ENCODE results near the gene OCEL1.
A peak's percentile ranks its signal among the peaks of the same experiment; 100 is the strongest.

The OCEL1 gene

DNA sequence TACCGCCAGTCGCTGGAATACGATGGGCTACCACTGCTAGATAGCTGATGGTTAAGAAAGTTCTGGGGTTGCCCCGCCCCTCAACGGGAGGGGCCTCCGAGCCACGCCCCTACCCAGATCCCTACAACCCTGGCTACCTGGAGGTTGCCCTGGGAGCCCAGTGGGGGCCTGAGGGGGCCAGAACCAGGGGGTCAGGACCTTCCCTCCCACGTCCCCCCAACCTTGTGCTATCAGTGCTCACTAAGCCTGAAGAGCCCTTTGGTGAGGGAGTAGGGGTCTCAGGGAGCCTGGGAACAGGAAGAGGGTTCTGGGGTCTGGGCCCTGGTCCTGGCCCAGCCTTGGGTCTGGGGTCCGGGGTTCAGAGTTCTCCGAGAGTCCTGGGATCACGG, 8.9 kb downstream of the OCEL1 start:
- Histone ChIP-seq H3K36me3 (replicated peaks; ENCODE audit: insufficient read depth, low read length) (no peaks in the 10 kb centered on the region), H3K27ac (ENCODE audit: low read length) (no peak overlapping the region), H3F3A (ENCODE audit: insufficient read depth, low read length) (no peaks in the 10 kb centered on the region), H3K79me2 (ENCODE audit: low read length) (peaks cover 4% of the 10 kb centered on the region; the same call in 1 of the 2 replicates), H3K4me2 (ENCODE audit: low read depth, low read length) (peak overlapping the region; percentile 99), H3K4me3 (ENCODE audit: low read length) (peak overlapping the region; percentile 78), H3K9me2 (replicated peaks; ENCODE audit: insufficient read depth, low read length) (no peaks in the 10 kb centered on the region), H3K4me1 (ENCODE audit: low read length) (0 out of 2 replicates have a peak, but pooled peaks cover 4% of the 10 kb centered on the region), H3K9me3 (replicated peaks; ENCODE audit: insufficient read depth, low read length) (no peaks in the 10 kb centered on the region), H3K27me3 (replicated peaks; ENCODE audit: insufficient read depth, low read length) (no peaks in the 10 kb centered on the region), H2AFZ (ENCODE audit: low read length) (peak overlapping the region; percentile 79), H3K9ac (ENCODE audit: low read length) (peak overlapping the region; percentile 48; the same call in 1 of the 2 replicates), H4K20me1 (ENCODE audit: insufficient read depth, low read length) (no peaks in the 10 kb centered on the region)
- peak; percentile 66 for DNase-seq
- TF ChIP-seq EZH2phosphoT487 (IDR thresholded peaks at IDR 0.05; ENCODE audit: low read length) = no peak
- TF ChIP-seq, protein P1, sequence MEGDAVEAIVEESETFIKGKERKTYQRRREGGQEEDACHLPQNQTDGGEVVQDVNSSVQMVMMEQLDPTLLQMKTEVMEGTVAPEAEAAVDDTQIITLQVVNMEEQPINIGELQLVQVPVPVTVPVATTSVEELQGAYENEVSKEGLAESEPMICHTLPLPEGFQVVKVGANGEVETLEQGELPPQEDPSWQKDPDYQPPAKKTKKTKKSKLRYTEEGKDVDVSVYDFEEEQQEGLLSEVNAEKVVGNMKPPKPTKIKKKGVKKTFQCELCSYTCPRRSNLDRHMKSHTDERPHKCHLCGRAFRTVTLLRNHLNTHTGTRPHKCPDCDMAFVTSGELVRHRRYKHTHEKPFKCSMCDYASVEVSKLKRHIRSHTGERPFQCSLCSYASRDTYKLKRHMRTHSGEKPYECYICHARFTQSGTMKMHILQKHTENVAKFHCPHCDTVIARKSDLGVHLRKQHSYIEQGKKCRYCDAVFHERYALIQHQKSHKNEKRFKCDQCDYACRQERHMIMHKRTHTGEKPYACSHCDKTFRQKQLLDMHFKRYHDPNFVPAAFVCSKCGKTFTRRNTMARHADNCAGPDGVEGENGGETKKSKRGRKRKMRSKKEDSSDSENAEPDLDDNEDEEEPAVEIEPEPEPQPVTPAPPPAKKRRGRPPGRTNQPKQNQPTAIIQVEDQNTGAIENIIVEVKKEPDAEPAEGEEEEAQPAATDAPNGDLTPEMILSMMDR (IDR thresholded peaks at IDR 0.05; ENCODE audit: low read length) = no peak
- TF ChIP-seq EZH2 (optimal IDR thresholded peaks at IDR 0.05; ENCODE audit: low read depth, low read length) = no peak

DNA sequence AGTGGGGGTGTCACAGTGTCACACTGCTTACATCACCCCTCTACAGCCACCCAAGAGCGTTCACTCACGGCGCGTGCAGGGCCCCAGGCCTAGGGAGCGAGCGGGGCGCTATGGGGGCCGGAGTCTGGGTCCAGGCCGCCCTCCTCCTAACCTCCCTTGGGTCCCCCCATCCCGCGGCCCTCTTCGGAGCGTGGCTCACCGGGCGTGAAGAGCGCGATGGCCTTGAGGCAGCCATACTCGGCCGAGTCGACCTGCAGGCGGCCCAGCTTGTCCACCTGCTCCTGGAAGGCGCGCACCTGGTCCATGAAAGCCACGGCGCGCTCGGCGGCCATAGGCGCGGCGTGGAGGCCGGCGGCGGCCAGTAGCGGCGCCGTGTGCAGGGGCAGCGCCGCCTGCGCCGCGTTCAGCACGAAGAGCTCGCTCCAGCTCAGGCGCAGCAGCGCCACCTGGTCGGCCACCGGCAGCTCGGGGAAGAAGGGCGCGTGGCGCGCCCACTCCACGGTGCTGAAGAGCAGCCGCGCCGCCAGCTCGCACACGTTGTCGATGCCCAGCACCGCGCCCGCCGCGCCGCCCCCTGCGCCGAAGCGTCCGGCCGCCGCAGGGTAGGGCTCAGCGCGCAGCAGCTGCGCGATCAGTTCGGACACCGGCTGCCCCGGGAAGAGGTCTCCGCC, 9.4 kb downstream of the OCEL1 start:
- peak overlapping the region; percentile 79 for H2AFZ ChIP-seq (ENCODE audit: low read length)

DNA sequence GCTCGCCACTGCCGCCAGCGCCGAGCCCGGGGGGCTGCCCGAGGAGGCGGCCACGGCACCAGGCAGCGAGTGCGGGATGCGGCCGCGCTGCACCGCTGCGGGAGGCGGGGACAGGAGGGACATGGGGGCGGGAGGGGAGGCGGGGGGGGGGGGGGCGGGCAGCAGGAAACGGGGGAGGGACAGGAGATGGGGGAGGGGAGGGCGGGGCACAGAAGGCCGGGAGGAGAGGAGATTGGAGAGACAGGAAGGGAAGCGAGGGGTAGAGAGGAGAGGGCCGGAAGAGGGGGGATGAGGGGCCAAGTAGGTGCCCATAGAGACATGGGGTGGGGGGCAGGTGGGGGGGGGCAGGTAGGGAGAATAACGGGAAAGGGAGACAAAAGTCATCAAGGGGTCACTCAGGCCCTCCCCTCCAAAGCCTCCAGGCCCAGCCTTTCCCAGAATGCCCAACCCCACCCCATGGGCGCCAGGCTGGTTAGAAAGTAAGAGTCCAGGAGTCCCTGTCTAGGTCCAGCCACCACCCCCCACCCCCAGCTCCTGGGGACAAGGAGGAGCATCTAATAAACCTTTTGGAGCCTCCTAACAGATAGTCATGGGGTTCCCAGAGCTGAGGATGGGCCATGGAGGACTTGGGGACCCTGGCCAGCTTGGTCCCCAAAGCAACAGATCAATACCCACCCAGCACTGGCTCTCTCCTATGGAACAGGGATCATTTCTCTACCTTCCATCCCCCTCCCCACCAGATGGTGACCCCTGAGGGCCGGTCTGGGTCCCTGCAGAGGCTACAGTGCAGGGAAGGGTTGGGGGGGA, 10.1 kb downstream of the OCEL1 start:
- no peak overlapping the region for H3K27ac ChIP-seq (ENCODE audit: low read length)
- no peaks in the 10 kb centered on the region for H3F3A ChIP-seq (ENCODE audit: insufficient read depth, low read length)
- peak overlapping the region; percentile 99 for H3K4me2 ChIP-seq (ENCODE audit: low read depth, low read length)
- peaks cover 4% of the 10 kb centered on the region; the same call in 1 of the 2 replicates for H3K79me2 ChIP-seq (ENCODE audit: low read length)
- H2AFZ ChIP-seq (ENCODE audit: low read length) = peak overlapping the region; percentile 79; the same call in 1 of the 2 replicates
- no peaks in the 10 kb centered on the region for H3K9me2 ChIP-seq (replicated peaks; ENCODE audit: insufficient read depth, low read length)
- H3K36me3 ChIP-seq (replicated peaks; ENCODE audit: insufficient read depth, low read length) = no peaks in the 10 kb centered on the region
- H4K20me1 ChIP-seq (ENCODE audit: insufficient read depth, low read length) = no peaks in the 10 kb centered on the region
- H3K4me1 ChIP-seq (ENCODE audit: low read length) = 0 out of 2 replicates have a peak, but pooled peaks cover 4% of the 10 kb centered on the region
- H3K9ac ChIP-seq (ENCODE audit: low read length) = peak overlapping the region; percentile 48; the same call in 1 of the 2 replicates
- no peaks in the 10 kb centered on the region for H3K9me3 ChIP-seq (replicated peaks; ENCODE audit: insufficient read depth, low read length)
- H3K27me3 ChIP-seq (replicated peaks; ENCODE audit: insufficient read depth, low read length) = no peaks in the 10 kb centered on the region
- DNase-seq = no peak
- H3K4me3 ChIP-seq (ENCODE audit: low read length) = peak overlapping the region; percentile 78
- TF ChIP-seq EZH2phosphoT487 (IDR thresholded peaks at IDR 0.05; ENCODE audit: low read length) = no peak
- TF ChIP-seq, protein P1 (IDR thresholded peaks at IDR 0.05; ENCODE audit: low read length) = no peak
- no peak for TF ChIP-seq EZH2 (optimal IDR thresholded peaks at IDR 0.05; ENCODE audit: low read depth, low read length)

More for the DNA sequence above, 9.4 kb downstream of the OCEL1 start:
- Histone ChIP-seq H3F3A (ENCODE audit: insufficient read depth, low read length) (no peaks in the 10 kb centered on the region), H3K36me3 (replicated peaks; ENCODE audit: insufficient read depth, low read length) (no peaks in the 10 kb centered on the region), H3K9me2 (replicated peaks; ENCODE audit: insufficient read depth, low read length) (no peaks in the 10 kb centered on the region), H3K4me2 (ENCODE audit: low read depth, low read length) (peak overlapping the region; percentile 99), H3K79me2 (ENCODE audit: low read length) (peaks cover 4% of the 10 kb centered on the region; the same call in 1 of the 2 replicates), H3K27ac (ENCODE audit: low read length) (no peak overlapping the region; the same call in 1 of the 2 replicates), H4K20me1 (ENCODE audit: insufficient read depth, low read length) (no peaks in the 10 kb centered on the region), H3K9ac (ENCODE audit: low read length) (peak overlapping the region; percentile 48; the same call in 1 of the 2 replicates), H3K27me3 (replicated peaks; ENCODE audit: insufficient read depth, low read length) (no peaks in the 10 kb centered on the region), H3K4me3 (ENCODE audit: low read length) (peak overlapping the region; percentile 78), H3K4me1 (ENCODE audit: low read length) (0 out of 2 replicates have a peak, but pooled peaks cover 4% of the 10 kb centered on the region), H3K9me3 (replicated peaks; ENCODE audit: insufficient read depth, low read length) (no peaks in the 10 kb centered on the region)
- peak; percentile 74 for DNase-seq
- TF ChIP-seq, protein P1 (IDR thresholded peaks at IDR 0.05; ENCODE audit: low read length) = peak; percentile 56
- no peak for TF ChIP-seq EZH2phosphoT487 (IDR thresholded peaks at IDR 0.05; ENCODE audit: low read length)

All from MM.1S (cell line).